OCI-LY7 (cell line): Measurements from ENCODE around the gene FASLG. TPM values are rescaled to one million over a fixed set of nuclear protein-coding genes. Genes with fewer than 3 reads are reported as not detected.
"Not testable (repeated sequence)": the region's sequence is repeated elsewhere in the genome, so short reads cannot be mapped to it uniquely, and the experiment has no call there.

Experiments
- BruUV-seq: library from RNA; stranded (reverse); fragments of 400-500 nt; replicated peaks from 2 replicates; lab custom pipeline; 2021; lab: Mats Ljungman, UMichigan
- CTCF ChIA-PET: fragments of 300-600 bp; sonication (Branson Sonifier 250); formaldehyde crosslinking; loops from one replicate; lab custom pipeline; 2022; ENCODE audit warnings: antibody characterized with exemption; ENCODE audit not compliant: unreplicated experiment; lab: Charles Lee
- POLR2A ChIA-PET: fragments of 300-600 bp; sonication (Branson Sonifier 250); formaldehyde crosslinking; loops from one replicate; lab custom pipeline; 2022; ENCODE audit warnings: antibody characterized with exemption; lab: Charles Lee
- DNase-seq: peaks from one replicate; pipeline ENCODE4 v3.0.0-alpha.2; 2015; ENCODE audit warnings: low spot score
- H2AFZ ChIP-seq: fragments of 200-600 bp; sonication (generic), shearing (Covaris generic); 2 replicates; pipeline ENCODE4 v1.6.1; 2014; ENCODE audit warnings: mild to moderate bottlenecking, antibody characterized with exemption, low read length, moderate library complexity
- H3K27ac ChIP-seq: fragments of 200-600 bp; sonication (generic); 2 replicates; pipeline ENCODE4 v1.5.1; 2014; ENCODE audit warnings: mixed run types, low read depth, mild to moderate bottlenecking, moderate library complexity, low read length, inconsistent platforms; ENCODE audit not compliant: poor library complexity, severe bottlenecking
- H3K36me3 ChIP-seq: fragments of 200-600 bp; sonication (generic); 2 replicates; pipeline ENCODE4 v1.6.1; 2014; ENCODE audit warnings: mild to moderate bottlenecking, antibody characterized with exemption, low read length, moderate library complexity, mixed read lengths; ENCODE audit not compliant: insufficient read depth
- H3K4me1 ChIP-seq: fragments of 200-600 bp; sonication (generic); 2 replicates; pipeline ENCODE4 v1.5.1; 2014; ENCODE audit warnings: mild to moderate bottlenecking, low read length; ENCODE audit not compliant: insufficient read depth, poor library complexity, severe bottlenecking
- H3K4me2 ChIP-seq: fragments of 200-600 bp; sonication (generic); 2 replicates; pipeline ENCODE4 v1.6.1; 2014; ENCODE audit warnings: mild to moderate bottlenecking, low read length
- H3K4me3 ChIP-seq: fragments of 200-600 bp; sonication (generic); 2 replicates; pipeline ENCODE4 v1.5.1; 2014; ENCODE audit warnings: mild to moderate bottlenecking, low read depth, low read length; ENCODE audit not compliant: poor library complexity, severe bottlenecking
- H3K79me2 ChIP-seq: fragments of 200-600 bp; sonication (generic); 2 replicates; pipeline ENCODE4 v1.6.1; 2016; ENCODE audit warnings: low read depth, mild to moderate bottlenecking, low read length, moderate library complexity, mixed read lengths; ENCODE audit not compliant: insufficient read depth
- H3K9me2 ChIP-seq: fragments of 200-600 bp; sonication (generic); 2 replicates; pipeline ENCODE4 v1.6.1; 2016; ENCODE audit warnings: mild to moderate bottlenecking, low read length, mixed read lengths; ENCODE audit not compliant: insufficient read depth
- H3K9me3 ChIP-seq: fragments of 200-600 bp; sonication (generic); 2 replicates; pipeline ENCODE4 v1.6.1; 2014; ENCODE audit warnings: mild to moderate bottlenecking, mixed run types, low read length, mixed read lengths
- H4K20me1 ChIP-seq: fragments of 200-600 bp; sonication (generic); 2 replicates; pipeline ENCODE4 v1.6.1; 2014; ENCODE audit warnings: mild to moderate bottlenecking, antibody characterized with exemption, low read length, moderate library complexity, mixed read lengths; ENCODE audit not compliant: insufficient read depth
- EZH2phosphoT487 ChIP-seq: fragments of 200-600 bp; sonication (generic); IDR thresholded peaks from 2 replicates; pipeline ENCODE4 v1.6.1; 2018; ENCODE audit warnings: low read depth, borderline replicate concordance, mild to moderate bottlenecking, mixed run types, antibody characterized with exemption, low read length, moderate library complexity, mixed read lengths
- intact Hi-C: fragments of 100-400 bp; cut with micrococcal nuclease; formaldehyde crosslinking; loops from one replicate; pipeline ENCODE4 v1.10.0; 2022; ENCODE audit not compliant: unreplicated experiment
- total RNA-seq, 2 experiments: library from RNA; depleted of rRNA in 1 of 2; stranded (reverse); fragments of >200 nt in 1 of 2; shearing (Covaris generic) in 1 of 2; gene quantifications; 2 replicates each; pipeline ENCODE4 v1.2.3, GENCODE V29; 2014 to 2022
- TF ChIP-seq, protein P1 (sequence below): fragments of 200-600 bp; sonication (generic); conservative IDR thresholded peaks from 2 replicates; pipeline ENCODE4 v1.5.1; 2014; ENCODE audit warnings: mild to moderate bottlenecking, antibody characterized with exemption, low read length, moderate library complexity, mixed read lengths

The FASLG gene
- total RNA-seq, 2 experiments from 2014 or later, result not detected

DNA sequence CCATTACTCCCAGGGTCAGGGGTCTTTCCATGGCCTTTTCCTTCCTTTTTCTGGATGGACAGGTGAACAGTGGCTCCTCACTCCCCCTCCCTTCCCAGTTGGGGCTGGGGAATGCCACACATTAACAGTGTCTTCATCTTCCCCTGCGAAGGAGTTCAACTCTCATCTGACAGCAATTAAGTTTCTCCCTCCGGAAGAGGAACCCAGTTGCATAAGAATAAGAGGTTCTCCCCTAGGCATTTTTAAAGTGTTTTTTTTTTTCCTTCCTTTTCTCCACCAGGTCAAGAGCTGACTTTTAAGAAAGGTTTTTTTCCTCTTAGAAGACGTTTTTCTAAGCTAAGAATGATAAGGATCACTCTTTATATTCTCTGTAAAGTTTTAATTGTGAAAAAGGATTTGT, 42.3 kb upstream of the FASLG start:
- Histone ChIP-seq H3K4me1 (no peaks in the 10 kb centered on the region), H3K36me3 (peaks cover 2% of the 10 kb centered on the region; the same call in 1 of the 2 replicates), H3K27ac (no peak overlapping the region), H3K9me3 (0 out of 2 replicates have a peak, but pooled peaks cover 5% of the 10 kb centered on the region), H3K79me2 (no peaks in the 10 kb centered on the region), H3K4me2 (no peak overlapping the region), H2AFZ (no peak overlapping the region), H3K4me3 (no peak overlapping the region), H3K9me2 (no peaks in the 10 kb centered on the region), H4K20me1 (no peaks in the 10 kb centered on the region)
- ChIA-PET CTCF (no interaction called here), POLR2A (interaction anchor here (0.7 kb wide), 1 partner anchor 258 kb away, joined by 4 read pairs; no protein-coding TSS in a partner anchor)
- no peak for TF ChIP-seq EZH2phosphoT487
- TF ChIP-seq, protein P1, sequence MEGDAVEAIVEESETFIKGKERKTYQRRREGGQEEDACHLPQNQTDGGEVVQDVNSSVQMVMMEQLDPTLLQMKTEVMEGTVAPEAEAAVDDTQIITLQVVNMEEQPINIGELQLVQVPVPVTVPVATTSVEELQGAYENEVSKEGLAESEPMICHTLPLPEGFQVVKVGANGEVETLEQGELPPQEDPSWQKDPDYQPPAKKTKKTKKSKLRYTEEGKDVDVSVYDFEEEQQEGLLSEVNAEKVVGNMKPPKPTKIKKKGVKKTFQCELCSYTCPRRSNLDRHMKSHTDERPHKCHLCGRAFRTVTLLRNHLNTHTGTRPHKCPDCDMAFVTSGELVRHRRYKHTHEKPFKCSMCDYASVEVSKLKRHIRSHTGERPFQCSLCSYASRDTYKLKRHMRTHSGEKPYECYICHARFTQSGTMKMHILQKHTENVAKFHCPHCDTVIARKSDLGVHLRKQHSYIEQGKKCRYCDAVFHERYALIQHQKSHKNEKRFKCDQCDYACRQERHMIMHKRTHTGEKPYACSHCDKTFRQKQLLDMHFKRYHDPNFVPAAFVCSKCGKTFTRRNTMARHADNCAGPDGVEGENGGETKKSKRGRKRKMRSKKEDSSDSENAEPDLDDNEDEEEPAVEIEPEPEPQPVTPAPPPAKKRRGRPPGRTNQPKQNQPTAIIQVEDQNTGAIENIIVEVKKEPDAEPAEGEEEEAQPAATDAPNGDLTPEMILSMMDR, result no peak
- BruUV-seq, result no TSS peak
- intact Hi-C loops, result no loop called here
- DNase-seq, result no peak

DNA sequence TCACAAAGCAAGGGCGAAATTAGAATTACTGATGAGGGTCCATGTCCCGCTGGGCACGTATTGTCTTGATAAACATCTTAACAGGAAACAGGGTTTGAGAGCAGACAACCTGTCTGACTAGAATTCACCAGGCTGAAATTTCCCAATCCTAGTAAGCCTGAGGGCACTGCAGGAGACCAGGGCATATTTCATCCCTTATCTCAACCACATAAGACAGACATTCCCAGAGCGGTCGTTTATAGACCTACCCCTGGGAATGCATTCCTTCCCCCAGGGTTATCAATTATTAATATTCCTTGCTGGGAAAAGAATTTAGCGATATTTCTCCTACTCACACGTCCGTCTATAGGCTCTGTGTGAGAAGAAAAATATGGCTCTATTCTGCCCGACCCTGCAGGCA, 38.3 kb upstream of the FASLG start:
- CTCF ChIA-PET, result not testable (repeated sequence)

DNA sequence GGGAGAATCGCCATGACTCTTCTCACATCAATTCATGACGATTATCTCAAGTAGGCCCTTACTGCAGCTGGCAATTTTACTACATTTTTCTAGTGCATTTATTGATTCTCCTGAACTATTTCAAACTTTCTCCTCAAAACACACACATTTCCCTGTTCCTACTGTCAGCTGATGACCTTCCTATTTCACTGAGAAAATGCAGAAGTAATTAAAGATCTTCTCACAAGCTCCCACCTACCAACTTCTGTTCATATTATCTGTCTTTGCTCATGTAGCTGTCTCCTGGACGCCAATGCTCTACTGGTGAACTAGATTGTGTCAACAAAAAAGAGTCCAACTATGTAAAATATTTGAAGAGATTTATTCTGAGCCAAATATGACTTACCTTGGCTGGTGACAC, 36.4 kb upstream of the FASLG start:
- TF ChIP-seq, protein P1, result no peak
- no peak for TF ChIP-seq EZH2phosphoT487
- no peak overlapping the region for H2AFZ ChIP-seq
- H3K4me1 ChIP-seq, result peaks cover 2% of the 10 kb centered on the region
- H3K36me3 ChIP-seq, result no peaks in the 10 kb centered on the region
- intact Hi-C loops, result no loop called here
- ChIA-PET POLR2A (interaction anchor here (0.9 kb wide), 1 partner anchor 10 kb away, joined by 3 read pairs; no protein-coding TSS in a partner anchor), CTCF (no interaction called here)
- 0 out of 2 replicates have a peak, but pooled peaks cover 5% of the 10 kb centered on the region for H3K9me3 ChIP-seq
- H3K4me3 ChIP-seq, result no peak overlapping the region
- no TSS peak for BruUV-seq
- no peak overlapping the region for H3K27ac ChIP-seq
- no peaks in the 10 kb centered on the region for H4K20me1 ChIP-seq
- DNase-seq, result no peak
- no peak overlapping the region for H3K4me2 ChIP-seq
- no peaks in the 10 kb centered on the region for H3K79me2 ChIP-seq
- no peaks in the 10 kb centered on the region for H3K9me2 ChIP-seq

More for the DNA sequence above, 38.3 kb upstream of the FASLG start:
- H3K4me1 ChIP-seq, DNase-seq, intact Hi-C loops, H3K79me2 ChIP-seq, H3K9me2 ChIP-seq, H3K9me3 ChIP-seq, H3K27ac ChIP-seq, H3K4me2 ChIP-seq, H3K4me3 ChIP-seq, BruUV-seq, H4K20me1 ChIP-seq, H3K36me3 ChIP-seq, POLR2A ChIA-PET, H2AFZ ChIP-seq: not testable (repeated sequence)
